BJ (cell line): ENCODE measurements around the gene LAMA2. TPM values are rescaled to one million over a fixed set of nuclear protein-coding genes. Genes with fewer than 3 reads are reported as not detected.

Experiments used
- CTCF ChIA-PET: fragments of 350-600 bp; formaldehyde crosslinking; extraction: SDS; loops from one replicate; lab custom pipeline; 2021; ENCODE audit warnings: antibody characterized with exemption, inconsistent platforms; lab: Yijun Ruan, JAX
- POLR2A ChIA-PET: fragments of 300-600 bp; sonication (Branson Sonifier 250); formaldehyde crosslinking; extraction: SDS; loops from one replicate; lab custom pipeline; 2021; ENCODE audit warnings: antibody characterized with exemption; lab: Charles Lee
- DNase-seq: peaks from one replicate; pipeline ENCODE4 v3.0.0-alpha.2; 2011; ENCODE audit warnings: low read depth
- H3K27me3 ChIP-seq: 2 replicates; pipeline ENCODE4 v1.6.0; 2011; ENCODE audit warnings: low read length; ENCODE audit not compliant: control insufficient read depth, insufficient read depth
- H3K36me3 ChIP-seq: 2 replicates; pipeline ENCODE4 v1.5.1; 2011; ENCODE audit warnings: low read length; ENCODE audit not compliant: control insufficient read depth, insufficient read depth
- H3K4me3 ChIP-seq: 2 replicates; pipeline ENCODE4 v1.5.1; 2011; ENCODE audit warnings: low read depth, mild to moderate bottlenecking, control low read depth, low read length
- polyA plus RNA-seq: library from polyadenylated mRNA; depleted of rRNA; stranded (reverse); fragments of >200 nt; gene quantifications from 2 replicates; pipeline ENCODE4 v1.2.3, GENCODE V29; 2011
- TF ChIP-seq, protein P1 (sequence below): IDR thresholded peaks from 2 replicates; pipeline ENCODE4 v1.5.1; 2011; ENCODE audit warnings: low read depth, mild to moderate bottlenecking, control low read depth, inconsistent platforms, low read length, moderate library complexity; ENCODE audit not compliant: insufficient read depth

Gene LAMA2
- polyA plus RNA-seq, 1 experiment: 50.0 TPM

DNA sequence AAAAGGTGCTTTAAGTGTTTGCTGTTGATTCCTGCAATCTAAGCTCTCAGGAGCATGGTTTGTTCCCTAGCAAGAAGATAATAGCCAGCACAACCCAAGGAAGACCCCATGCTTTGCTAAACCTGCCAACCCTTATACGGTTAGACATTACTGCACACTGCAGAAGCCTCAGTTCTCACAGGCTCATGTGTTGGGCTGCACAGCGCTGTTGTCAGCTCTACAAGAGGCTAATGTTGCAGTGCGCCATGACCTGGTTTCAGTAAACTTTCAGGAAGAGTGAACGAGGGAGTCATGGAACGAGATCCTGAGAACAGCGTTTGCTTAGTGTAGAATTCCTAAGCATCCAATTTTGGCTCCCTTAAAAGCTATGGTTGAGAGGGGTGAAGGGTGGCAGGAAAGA lies 608.5 kb downstream of the LAMA2 start:
- Histone ChIP-seq H3K36me3 (no peaks in the 10 kb centered on the region), H3K4me3 (no peak overlapping the region), H3K27me3 (no peaks in the 10 kb centered on the region)
- no peak for DNase-seq
- ChIA-PET CTCF (interaction anchor here (0.9 to 1.2 kb wide), 3 partner anchors 25 to 283 kb away, joined by 3 read pairs; no protein-coding TSS in a partner anchor), POLR2A (no interaction called here)
- TF ChIP-seq, protein P1, sequence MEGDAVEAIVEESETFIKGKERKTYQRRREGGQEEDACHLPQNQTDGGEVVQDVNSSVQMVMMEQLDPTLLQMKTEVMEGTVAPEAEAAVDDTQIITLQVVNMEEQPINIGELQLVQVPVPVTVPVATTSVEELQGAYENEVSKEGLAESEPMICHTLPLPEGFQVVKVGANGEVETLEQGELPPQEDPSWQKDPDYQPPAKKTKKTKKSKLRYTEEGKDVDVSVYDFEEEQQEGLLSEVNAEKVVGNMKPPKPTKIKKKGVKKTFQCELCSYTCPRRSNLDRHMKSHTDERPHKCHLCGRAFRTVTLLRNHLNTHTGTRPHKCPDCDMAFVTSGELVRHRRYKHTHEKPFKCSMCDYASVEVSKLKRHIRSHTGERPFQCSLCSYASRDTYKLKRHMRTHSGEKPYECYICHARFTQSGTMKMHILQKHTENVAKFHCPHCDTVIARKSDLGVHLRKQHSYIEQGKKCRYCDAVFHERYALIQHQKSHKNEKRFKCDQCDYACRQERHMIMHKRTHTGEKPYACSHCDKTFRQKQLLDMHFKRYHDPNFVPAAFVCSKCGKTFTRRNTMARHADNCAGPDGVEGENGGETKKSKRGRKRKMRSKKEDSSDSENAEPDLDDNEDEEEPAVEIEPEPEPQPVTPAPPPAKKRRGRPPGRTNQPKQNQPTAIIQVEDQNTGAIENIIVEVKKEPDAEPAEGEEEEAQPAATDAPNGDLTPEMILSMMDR: no peak

DNA sequence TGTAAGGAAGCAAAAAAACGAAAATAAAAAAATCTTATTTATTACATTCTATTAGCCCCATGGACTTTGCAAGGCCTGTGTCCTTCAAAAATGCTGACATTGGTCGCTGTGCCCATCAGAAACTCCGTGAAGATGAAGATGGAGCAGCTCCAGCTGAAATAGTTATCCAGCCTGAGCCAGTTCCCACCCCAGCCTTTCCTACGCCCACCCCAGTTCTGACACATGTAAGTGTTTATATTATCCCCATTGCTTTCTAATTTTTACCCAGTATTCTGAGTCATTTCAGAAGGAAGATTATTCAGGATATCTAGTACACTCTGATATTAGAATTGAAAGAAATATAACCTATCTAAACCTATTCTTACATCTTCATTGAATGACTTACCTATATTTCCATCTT lies 609.3 kb downstream of the LAMA2 start:
- TF ChIP-seq, protein P1: no peak
- DNase-seq: no peak
- H3K36me3 ChIP-seq: no peaks in the 10 kb centered on the region
- H3K4me3 ChIP-seq: no peak overlapping the region
- CTCF ChIA-PET: interaction anchor here (1.2 kb wide), 2 partner anchors 25 to 122 kb away, joined by 3 read pairs; no protein-coding TSS in a partner anchor
- POLR2A ChIA-PET: no interaction called here
- no peaks in the 10 kb centered on the region for H3K27me3 ChIP-seq

DNA sequence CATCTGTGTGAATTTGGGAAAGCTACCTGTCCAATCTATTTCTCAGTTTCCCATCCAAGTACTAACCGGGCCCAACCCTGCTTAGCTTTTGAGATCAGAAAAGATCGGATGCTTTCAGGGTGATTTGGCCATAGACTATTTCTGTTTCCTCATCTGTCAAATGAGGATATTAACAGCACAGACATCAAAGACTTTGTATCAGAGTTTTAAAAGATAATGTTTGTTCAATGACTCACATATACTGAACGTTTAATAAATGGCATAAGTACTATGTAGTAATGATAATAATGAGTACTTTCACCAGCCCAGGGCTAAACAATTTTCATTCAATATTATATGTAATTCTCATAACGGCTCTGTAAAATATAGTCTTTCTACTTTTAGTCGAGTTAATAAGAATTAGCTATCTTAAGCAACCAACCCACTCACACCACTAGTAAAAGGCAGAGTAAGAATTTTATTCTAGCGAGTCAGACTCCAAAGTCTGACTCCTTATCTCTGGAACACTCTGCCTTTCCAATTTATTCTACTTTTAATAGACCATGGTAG lies 610.5 kb downstream of the LAMA2 start:
- ChIA-PET POLR2A (no interaction called here), CTCF (no interaction called here)
- Histone ChIP-seq H3K4me3 (no peak overlapping the region), H3K27me3 (no peaks in the 10 kb centered on the region), H3K36me3 (no peaks in the 10 kb centered on the region)
- TF ChIP-seq, protein P1: no peak
- DNase-seq: no peak

DNA sequence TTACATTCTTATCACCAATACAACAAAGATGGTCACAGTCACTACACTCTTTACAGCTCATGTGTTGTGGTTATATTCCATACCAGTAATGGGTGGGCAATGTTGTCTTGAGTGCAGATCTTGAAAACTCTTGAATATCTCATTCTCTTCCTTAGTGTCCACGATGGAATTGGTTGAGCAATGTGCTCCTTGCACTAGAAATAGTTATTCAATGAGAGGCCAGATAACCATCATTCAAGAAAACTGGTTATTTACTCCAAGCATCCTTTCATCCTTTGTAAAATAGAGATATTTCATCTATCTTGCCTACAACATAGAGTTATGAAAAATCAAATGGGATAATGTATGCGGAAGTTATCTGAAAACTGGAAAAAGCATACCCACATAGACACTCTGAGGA lies 611.2 kb downstream of the LAMA2 start:
- Histone ChIP-seq H3K27me3 (no peaks in the 10 kb centered on the region), H3K4me3 (no peak overlapping the region), H3K36me3 (no peaks in the 10 kb centered on the region)
- CTCF ChIA-PET: no interaction called here
- no peak for DNase-seq
- TF ChIP-seq, protein P1: no peak
- POLR2A ChIA-PET: no interaction called here

DNA sequence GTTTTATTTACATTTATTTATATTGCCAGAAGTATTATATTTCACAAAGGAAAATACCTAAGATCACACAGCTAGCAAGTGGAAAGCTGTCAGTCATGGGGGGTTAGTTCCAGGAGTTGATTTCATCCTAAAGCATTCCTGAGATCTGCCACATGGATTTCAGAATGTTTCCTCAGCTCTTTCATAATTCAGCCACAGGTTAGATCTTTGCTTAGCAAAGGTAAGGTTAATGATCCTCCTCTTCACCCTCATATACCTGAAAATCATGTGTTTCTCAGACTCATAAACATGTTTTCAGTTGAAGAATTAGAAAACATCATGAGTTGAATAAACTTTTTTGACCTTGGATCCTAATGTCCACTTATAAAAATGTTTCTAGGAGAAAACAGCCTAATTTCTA lies 611.6 kb downstream of the LAMA2 start:
- ChIA-PET POLR2A (no interaction called here), CTCF (no interaction called here)
- H3K36me3 ChIP-seq: no peaks in the 10 kb centered on the region
- no peak for DNase-seq
- TF ChIP-seq, protein P1: no peak
- no peak overlapping the region for H3K4me3 ChIP-seq
- H3K27me3 ChIP-seq: no peaks in the 10 kb centered on the region
